Midbrain (tissue), 1 donor: ENCODE data around the gene NFYA.
"Not testable (repeated sequence)": the region's sequence is repeated elsewhere in the genome, so short reads cannot be mapped to it uniquely, and the experiment has no call there.

Experiments
- DNase-seq: peaks from one replicate; lab custom pipeline; 2025; lab: John Stamatoyannopoulos, UW

The NFYA gene

GRCh38 chr6:41115027-41115426 lies 42.3 kb downstream of the NFYA start:
- DNase-seq, result not testable (repeated sequence)

- DNase-seq, result no peak
Observed at GRCh38 chr6:41119508-41119907, 46.7 kb downstream of the NFYA start.

- DNase-seq, result no peak
Observed at GRCh38 chr6:41120058-41120457, 47.3 kb downstream of the NFYA start.

GRCh38 chr6:41122373-41122772 lies 49.6 kb downstream of the NFYA start:
- DNase-seq, result no peak

- DNase-seq, result no peak
Observed at GRCh38 chr6:41122918-41123317, 50.1 kb downstream of the NFYA start.

- no peak for DNase-seq
Observed at GRCh38 chr6:41125282-41125681, 52.5 kb downstream of the NFYA start.

- no peak for DNase-seq
Observed at GRCh38 chr6:41132254-41132653, 59.5 kb downstream of the NFYA start.

GRCh38 chr6:41135062-41135832 lies 62.5 kb downstream of the NFYA start:
- no peak for DNase-seq

GRCh38 chr6:41136911-41137310 lies 64.1 kb downstream of the NFYA start:
- no peak for DNase-seq

GRCh38 chr6:41147917-41148316 lies 75.1 kb downstream of the NFYA start:
- no peak for DNase-seq
